KMS-11 (cell line): ENCODE results near the gene C1QTNF2.

Experiments
- H2AFZ ChIP-seq: fragments of 200-600 bp; sonication (generic); 2 replicates; pipeline ENCODE4 v1.6.1; 2016; ENCODE audit warnings: antibody characterized with exemption, mixed run types, low read depth
- H3K27ac ChIP-seq: fragments of 200-600 bp; sonication (generic); 2 replicates; pipeline ENCODE4 v1.6.1; 2016; ENCODE audit warnings: mild to moderate bottlenecking, mixed run types
- H3K27me3 ChIP-seq: fragments of 200-600 bp; sonication (generic); 2 replicates; pipeline ENCODE4 v1.6.1; 2017; ENCODE audit warnings: mild to moderate bottlenecking, low read depth, mixed run types, moderate library complexity; ENCODE audit not compliant: insufficient read depth
- H3K36me3 ChIP-seq: fragments of 200-600 bp; sonication (generic); 2 replicates; pipeline ENCODE4 v1.6.1; 2017; ENCODE audit warnings: mild to moderate bottlenecking, mixed run types; ENCODE audit not compliant: insufficient read depth
- H3K4me1 ChIP-seq: fragments of 200-600 bp; sonication (generic); 2 replicates; pipeline ENCODE4 v1.6.1; 2016; ENCODE audit warnings: mild to moderate bottlenecking, low read depth, mixed run types; ENCODE audit not compliant: poor library complexity, severe bottlenecking
- H3K4me2 ChIP-seq: fragments of 200-600 bp; sonication (generic); 2 replicates; pipeline ENCODE4 v1.7.0; 2016; ENCODE audit warnings: mild to moderate bottlenecking, mixed run types
- H3K4me3 ChIP-seq: fragments of 200-600 bp; sonication (generic); IDR thresholded peaks from 2 replicates; pipeline ENCODE4 v1.6.1; 2017; ENCODE audit warnings: low read depth, low read length, mixed read lengths; ENCODE audit not compliant: insufficient read depth
- H3K79me2 ChIP-seq: fragments of 200-600 bp; sonication (generic); 2 replicates; pipeline ENCODE4 v1.6.1; 2016; ENCODE audit warnings: low read depth, mixed run types; ENCODE audit not compliant: insufficient read depth
- H3K9ac ChIP-seq: fragments of 200-600 bp; sonication (generic); 2 replicates; pipeline ENCODE4 v1.6.1; 2016; ENCODE audit warnings: mild to moderate bottlenecking, mixed run types
- H4K20me1 ChIP-seq: fragments of 200-600 bp; sonication (generic); 2 replicates; pipeline ENCODE4 v1.6.1; 2016; ENCODE audit warnings: mild to moderate bottlenecking, mixed run types; ENCODE audit not compliant: insufficient read depth
- CTCF ChIP-seq: fragments of 200-600 bp; sonication (generic); conservative IDR thresholded peaks from 2 replicates; pipeline ENCODE4 v1.6.1; 2017; ENCODE audit warnings: low read depth, mild to moderate bottlenecking, antibody characterized with exemption, low read length, moderate library complexity, mixed read lengths

The C1QTNF2 gene

GRCh38 chr5:160390787-160391696 is 20.6 kb upstream of the C1QTNF2 start:
- no peak overlapping the region for H3K27ac ChIP-seq
- peak; percentile 58; the same call in 1 of the 2 replicates for TF ChIP-seq CTCF
- H3K36me3 ChIP-seq = no peaks in the 10 kb centered on the region
- H3K9ac ChIP-seq = no peak overlapping the region
- H3K79me2 ChIP-seq = no peaks in the 10 kb centered on the region
- no peaks in the 10 kb centered on the region for H4K20me1 ChIP-seq
- H3K4me1 ChIP-seq = peaks cover 6% of the 10 kb centered on the region
- no peak overlapping the region for H3K4me2 ChIP-seq
- no peak overlapping the region for H2AFZ ChIP-seq
- H3K4me3 ChIP-seq = no peak overlapping the region
- no peaks in the 10 kb centered on the region for H3K27me3 ChIP-seq

GRCh38 chr5:160387445-160387844 is 17.0 kb upstream of the C1QTNF2 start:
- Histone ChIP-seq H3K36me3 (no peaks in the 10 kb centered on the region), H3K27ac (no peak overlapping the region), H2AFZ (no peak overlapping the region), H3K9ac (no peak overlapping the region), H3K79me2 (no peaks in the 10 kb centered on the region), H3K4me2 (no peak overlapping the region), H3K4me1 (peaks cover 6% of the 10 kb centered on the region), H3K27me3 (no peaks in the 10 kb centered on the region), H3K4me3 (no peak overlapping the region), H4K20me1 (no peaks in the 10 kb centered on the region)
- TF ChIP-seq CTCF = no peak

- no peaks in the 10 kb centered on the region for H3K79me2 ChIP-seq
- no peaks in the 10 kb centered on the region for H3K27me3 ChIP-seq
- H4K20me1 ChIP-seq = no peaks in the 10 kb centered on the region
- H3K36me3 ChIP-seq = no peaks in the 10 kb centered on the region
- no peak overlapping the region for H3K4me2 ChIP-seq
- H3K27ac ChIP-seq = no peak overlapping the region
- no peak overlapping the region for H2AFZ ChIP-seq
- no peak overlapping the region for H3K9ac ChIP-seq
- H3K4me3 ChIP-seq = no peak overlapping the region
- TF ChIP-seq CTCF = no peak
- H3K4me1 ChIP-seq = no peaks in the 10 kb centered on the region
Measured at GRCh38 chr5:160385496-160385895, 15.1 kb upstream of the C1QTNF2 start.

GRCh38 chr5:160384681-160385080 is 14.3 kb upstream of the C1QTNF2 start:
- H3K27me3 ChIP-seq = no peaks in the 10 kb centered on the region
- no peak for TF ChIP-seq CTCF

More at GRCh38 chr5:160384681-160385080, 14.3 kb upstream of the C1QTNF2 start:
- Histone ChIP-seq H3K36me3 (no peaks in the 10 kb centered on the region), H2AFZ (no peak overlapping the region), H3K4me1 (no peaks in the 10 kb centered on the region), H3K27ac (no peak overlapping the region), H3K9ac (no peak overlapping the region), H3K79me2 (no peaks in the 10 kb centered on the region), H3K4me3 (no peak overlapping the region), H4K20me1 (no peaks in the 10 kb centered on the region), H3K4me2 (no peak overlapping the region)
